Mesodermal cell (in vitro differentiated cells): Measurements from ENCODE around the gene KRT24.

Experiments used
- H3K27ac ChIP-seq: 2 replicates; pipeline ENCODE4 v1.7.0; 2013; ENCODE audit warnings: mild to moderate bottlenecking, low read depth, low read length, moderate library complexity; ENCODE audit not compliant: severe bottlenecking
- H3K36me3 ChIP-seq: 2 replicates; pipeline ENCODE4 v1.7.1; 2013; ENCODE audit warnings: mild to moderate bottlenecking, low read length, moderate library complexity; ENCODE audit not compliant: control insufficient read depth, insufficient read depth
- H3K4me1 ChIP-seq: one replicate; pipeline ENCODE4 v1.7.1; 2013; ENCODE audit warnings: mild to moderate bottlenecking, low read length; ENCODE audit not compliant: insufficient read depth, control insufficient read depth, poor library complexity, severe bottlenecking
- H3K4me3 ChIP-seq: 2 replicates; pipeline ENCODE4 v1.7.0; 2013; ENCODE audit warnings: low read length, control low read depth, mild to moderate bottlenecking; ENCODE audit not compliant: insufficient read depth, poor library complexity, severe bottlenecking; ENCODE audit errors: extremely low read depth
- H3K9me3 ChIP-seq: 2 replicates; pipeline ENCODE4 v1.7.1; 2013; ENCODE audit warnings: mild to moderate bottlenecking, low read length, moderate library complexity; ENCODE audit not compliant: control insufficient read depth
- WGBS, 2 experiments: methylation state at CpG; one replicate each; pipeline ENCODE4 v1.1.5; 2013; ENCODE audit warnings: missing lambda C conversion rate in 2 of 2; ENCODE audit not compliant: insufficient coverage in 2 of 2; 5-methylcytosine and 5-hydroxymethylcytosine counted together

The KRT24 gene

GRCh38 chr17:40722241-40722640 lies 18.7 kb upstream of the KRT24 start:
- 60% methylated on average over 1 of the region's 1 CpG; no CpG with 5 or more reads in 1 of the 2 experiments for WGBS, 2 experiments
- H3K4me3 ChIP-seq: no peak overlapping the region
- H3K4me1 ChIP-seq: no peaks in the 10 kb centered on the region
- H3K36me3 ChIP-seq: no peaks in the 10 kb centered on the region
- H3K27ac ChIP-seq: no peak overlapping the region
- H3K9me3 ChIP-seq: no peaks in the 10 kb centered on the region

- Histone ChIP-seq H3K4me3 (no peak overlapping the region), H3K36me3 (no peaks in the 10 kb centered on the region), H3K4me1 (no peaks in the 10 kb centered on the region), H3K27ac (no peak overlapping the region), H3K9me3 (no peaks in the 10 kb centered on the region)
- no CpG with 5 or more reads among the region's 2 CpGs for WGBS, 2 experiments
Measured at GRCh38 chr17:40720899-40721298, 17.3 kb upstream of the KRT24 start.

- 90 to 91% methylated on average over 6 to 8 of the region's 8 CpGs for WGBS, 2 experiments
- Histone ChIP-seq H3K27ac (no peak overlapping the region), H3K4me1 (no peaks in the 10 kb centered on the region), H3K9me3 (no peaks in the 10 kb centered on the region), H3K4me3 (no peak overlapping the region), H3K36me3 (no peaks in the 10 kb centered on the region)
Measured at GRCh38 chr17:40718930-40719329, 15.4 kb upstream of the KRT24 start.

GRCh38 chr17:40717776-40718175 lies 14.2 kb upstream of the KRT24 start:
- WGBS, 2 experiments: 65 to 100% methylated on average over 1 to 2 of the region's 3 CpGs
- Histone ChIP-seq H3K36me3 (no peaks in the 10 kb centered on the region), H3K9me3 (no peaks in the 10 kb centered on the region), H3K4me1 (no peaks in the 10 kb centered on the region), H3K4me3 (no peak overlapping the region), H3K27ac (no peak overlapping the region)

- Histone ChIP-seq H3K4me3 (no peak overlapping the region), H3K9me3 (no peaks in the 10 kb centered on the region), H3K4me1 (no peaks in the 10 kb centered on the region), H3K36me3 (no peaks in the 10 kb centered on the region), H3K27ac (no peak overlapping the region)
- WGBS, 2 experiments: 67 to 87% methylated on average over 4 to 5 of the region's 6 CpGs
Measured at GRCh38 chr17:40714473-40714872, 10.9 kb upstream of the KRT24 start.

- no peaks in the 10 kb centered on the region for H3K36me3 ChIP-seq
- 84 to 85% methylated on average over 4 to 5 of the region's 7 CpGs for WGBS, 2 experiments
- no peaks in the 10 kb centered on the region for H3K9me3 ChIP-seq
- no peaks in the 10 kb centered on the region for H3K4me1 ChIP-seq
- H3K4me3 ChIP-seq: no peak overlapping the region
- peak overlapping the region; percentile 18 for H3K27ac ChIP-seq
Measured at GRCh38 chr17:40707745-40708144, 4.2 kb upstream of the KRT24 start.

- Histone ChIP-seq H3K36me3 (no peaks in the 10 kb centered on the region), H3K27ac (no peak overlapping the region)
- WGBS, 2 experiments: 43 to 100% methylated on average over 1 of the region's 4 CpGs
Measured at GRCh38 chr17:40705584-40705983, 2.0 kb upstream of the KRT24 start.

GRCh38 chr17:40702271-40702670 lies 1.3 kb downstream of the KRT24 start:
- no peak overlapping the region for H3K27ac ChIP-seq
- no peaks in the 10 kb centered on the region for H3K9me3 ChIP-seq
- 92% methylated on average over 2 of the region's 3 CpGs; no CpG with 5 or more reads in 1 of the 2 experiments for WGBS, 2 experiments
- no peak overlapping the region for H3K4me3 ChIP-seq
- H3K36me3 ChIP-seq: no peaks in the 10 kb centered on the region
- no peaks in the 10 kb centered on the region for H3K4me1 ChIP-seq

More at GRCh38 chr17:40705584-40705983, 2.0 kb upstream of the KRT24 start:
- Histone ChIP-seq H3K4me1 (no peaks in the 10 kb centered on the region), H3K4me3 (no peak overlapping the region), H3K9me3 (no peaks in the 10 kb centered on the region)

- WGBS, 2 experiments: 83 to 89% methylated on average over 4 to 5 of the region's 5 CpGs
- Histone ChIP-seq H3K9me3 (no peaks in the 10 kb centered on the region), H3K27ac (no peak overlapping the region), H3K4me1 (no peaks in the 10 kb centered on the region), H3K36me3 (no peaks in the 10 kb centered on the region), H3K4me3 (no peak overlapping the region)
Measured at GRCh38 chr17:40699853-40700252, 3.7 kb downstream of the KRT24 start.

GRCh38 chr17:40699371-40699770 lies 4.2 kb downstream of the KRT24 start:
- Histone ChIP-seq H3K4me1 (no peaks in the 10 kb centered on the region), H3K36me3 (no peaks in the 10 kb centered on the region), H3K9me3 (no peaks in the 10 kb centered on the region), H3K4me3 (no peak overlapping the region), H3K27ac (no peak overlapping the region)
- 87 to 91% methylated on average over 6 to 8 of the region's 9 CpGs for WGBS, 2 experiments

- WGBS, 2 experiments: 80 to 83% methylated on average over 7 of the region's 7 CpGs
- Histone ChIP-seq H3K4me3 (no peak overlapping the region), H3K36me3 (no peaks in the 10 kb centered on the region), H3K9me3 (no peaks in the 10 kb centered on the region), H3K27ac (no peak overlapping the region), H3K4me1 (no peaks in the 10 kb centered on the region)
Measured at GRCh38 chr17:40697297-40697696, 6.3 kb downstream of the KRT24 start.
